GM21423 (cell line): Measurements from ENCODE around the gene MEPCE.

ENCODE experiments used
- ATAC-seq: cut with Tn5 transposase; IDR thresholded peaks from one replicate; pipeline ENCODE4 v1.9.1; 2021; ENCODE audit warnings: mild to moderate bottlenecking, moderate library complexity; ENCODE audit not compliant: unreplicated experiment

MEPCE gene

DNA sequence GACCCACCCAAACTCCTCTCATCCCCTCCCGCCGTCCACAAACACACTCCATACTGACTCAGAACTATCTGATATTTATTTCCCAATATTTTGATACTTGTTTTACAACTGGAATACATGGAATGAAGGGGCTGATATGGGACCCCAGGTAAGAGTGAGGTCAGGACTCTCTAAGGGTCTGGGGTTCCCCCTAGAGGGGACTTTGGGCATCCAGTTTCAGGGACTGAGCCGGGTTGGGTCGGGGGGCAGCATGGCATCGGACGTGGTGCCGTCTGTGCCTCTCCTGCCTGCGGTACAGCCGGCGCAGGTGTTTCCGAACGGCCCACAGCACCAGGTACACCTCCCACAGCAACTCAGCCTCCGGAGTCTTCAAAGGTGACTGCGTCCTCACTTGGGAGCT, 26.9 kb downstream of the MEPCE start:
- no peak for ATAC-seq

DNA sequence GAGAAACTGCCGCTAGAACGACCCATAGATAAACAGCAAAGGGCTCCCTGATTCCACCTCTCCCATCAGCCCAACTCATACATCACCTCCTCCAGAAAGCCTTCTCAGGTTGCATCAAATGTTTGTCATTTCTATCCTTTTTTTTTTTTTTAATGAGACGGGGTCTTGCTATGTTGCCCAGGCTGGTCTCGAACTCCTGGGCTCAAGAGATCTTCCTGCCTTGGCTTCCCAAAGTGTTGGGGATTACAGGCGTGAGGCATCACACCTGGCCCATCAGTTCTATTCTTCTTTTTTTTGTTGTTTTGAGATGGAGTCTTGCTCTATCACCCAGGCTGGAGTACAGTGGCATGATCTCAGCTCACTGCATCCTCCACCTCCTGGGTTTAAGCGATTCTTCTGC, 27.4 kb downstream of the MEPCE start:
- ATAC-seq = no peak

DNA sequence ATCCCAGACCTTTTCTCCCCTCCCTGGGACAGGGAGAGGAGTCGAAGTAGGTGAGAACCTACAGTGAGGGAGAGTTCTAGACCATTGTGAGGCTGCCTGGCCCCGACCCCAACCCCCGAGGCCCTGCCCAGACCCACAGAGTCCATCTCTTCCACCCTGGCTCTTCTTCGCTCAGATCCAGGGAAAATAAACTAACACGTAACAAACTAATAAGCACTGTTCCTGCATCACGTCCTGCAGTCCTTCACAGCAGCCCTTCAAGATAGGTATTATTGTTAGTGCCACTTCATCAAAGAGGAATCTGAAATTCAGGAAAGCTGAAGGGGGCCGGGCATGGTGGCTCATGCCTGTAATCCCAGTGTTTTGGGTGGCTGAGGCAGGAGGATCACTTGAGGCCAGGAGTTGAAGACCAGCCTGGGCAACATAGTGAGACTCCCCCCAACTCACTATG, 34.6 kb downstream of the MEPCE start, which contains the start of gene SPACDR:
TSS of gene SPACDR (minus strand) at position 51 of the 451 bp plus-strand sequence. CDS start 235 bp downstream, outside the sequence.
- ATAC-seq = no peak

DNA sequence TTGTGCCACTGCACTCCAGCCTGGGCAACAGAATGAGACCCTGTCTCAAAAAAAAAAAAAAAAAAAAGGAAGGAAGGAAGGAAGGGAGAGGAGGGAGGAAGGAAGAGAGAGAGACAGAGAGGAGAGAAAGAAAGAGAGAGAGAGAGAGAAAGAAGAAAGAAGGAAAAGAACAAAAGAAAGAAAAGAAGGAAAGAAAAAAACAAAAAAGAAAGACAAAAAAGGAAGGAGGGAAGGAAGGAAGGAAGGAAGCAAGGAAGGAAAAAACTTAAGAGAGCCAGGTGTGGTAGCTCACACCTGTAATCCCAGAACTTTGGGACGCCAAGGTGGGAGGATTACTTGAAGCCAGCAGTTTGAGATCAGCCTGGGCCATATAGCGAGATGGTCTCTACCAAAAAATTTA, 35.2 kb downstream of the MEPCE start:
- no peak for ATAC-seq

DNA sequence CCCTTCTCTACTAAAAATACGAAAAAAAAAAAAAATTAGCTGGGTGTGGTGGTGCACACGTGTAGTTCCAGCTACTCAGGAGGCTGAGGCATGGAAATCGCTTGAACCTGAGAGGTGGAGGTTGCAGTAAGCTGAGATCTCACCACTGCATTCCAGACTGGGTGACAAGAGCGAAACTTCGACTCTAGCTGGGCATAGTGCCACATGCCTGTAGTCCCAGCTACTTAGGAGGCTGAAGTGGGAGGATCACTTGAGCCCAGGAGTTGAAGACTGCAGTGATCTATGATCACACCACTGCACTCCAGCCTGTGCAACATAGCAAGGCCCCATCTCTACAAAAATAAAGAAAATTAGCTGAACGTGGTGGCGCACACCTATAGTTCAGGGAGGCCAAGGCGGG, 35.7 kb downstream of the MEPCE start:
- ATAC-seq = no peak

DNA sequence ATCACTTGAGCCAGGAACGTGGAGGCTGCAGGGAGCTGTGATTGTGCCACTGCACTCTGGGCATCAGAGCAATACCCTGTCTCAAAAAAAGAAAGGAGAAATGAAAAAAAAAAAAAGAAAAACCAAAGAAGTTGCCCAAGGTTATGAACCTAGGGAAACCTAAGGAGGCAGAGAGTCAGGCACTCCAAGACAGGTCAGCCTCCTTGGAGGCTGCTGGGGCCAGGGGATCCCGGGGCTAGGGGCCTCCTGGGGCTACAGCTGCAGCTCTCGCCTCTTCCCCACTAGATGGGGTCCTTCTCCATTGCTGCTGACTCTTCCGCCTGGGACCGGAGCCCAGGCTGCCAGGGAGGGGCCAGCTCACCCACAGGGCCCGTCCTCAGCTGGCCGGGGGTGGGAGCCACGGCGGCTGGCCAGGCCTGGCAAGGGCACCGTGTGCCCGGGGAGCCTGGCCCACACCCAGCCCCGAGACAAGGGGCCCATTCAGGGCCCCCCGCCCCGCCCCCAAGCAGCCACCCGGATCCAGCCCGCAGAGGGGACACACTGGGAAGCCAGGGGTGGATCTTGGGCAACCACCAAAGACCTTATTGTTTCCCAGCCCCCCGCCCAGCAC, 36.2 kb downstream of the MEPCE start:
- no peak for ATAC-seq

DNA sequence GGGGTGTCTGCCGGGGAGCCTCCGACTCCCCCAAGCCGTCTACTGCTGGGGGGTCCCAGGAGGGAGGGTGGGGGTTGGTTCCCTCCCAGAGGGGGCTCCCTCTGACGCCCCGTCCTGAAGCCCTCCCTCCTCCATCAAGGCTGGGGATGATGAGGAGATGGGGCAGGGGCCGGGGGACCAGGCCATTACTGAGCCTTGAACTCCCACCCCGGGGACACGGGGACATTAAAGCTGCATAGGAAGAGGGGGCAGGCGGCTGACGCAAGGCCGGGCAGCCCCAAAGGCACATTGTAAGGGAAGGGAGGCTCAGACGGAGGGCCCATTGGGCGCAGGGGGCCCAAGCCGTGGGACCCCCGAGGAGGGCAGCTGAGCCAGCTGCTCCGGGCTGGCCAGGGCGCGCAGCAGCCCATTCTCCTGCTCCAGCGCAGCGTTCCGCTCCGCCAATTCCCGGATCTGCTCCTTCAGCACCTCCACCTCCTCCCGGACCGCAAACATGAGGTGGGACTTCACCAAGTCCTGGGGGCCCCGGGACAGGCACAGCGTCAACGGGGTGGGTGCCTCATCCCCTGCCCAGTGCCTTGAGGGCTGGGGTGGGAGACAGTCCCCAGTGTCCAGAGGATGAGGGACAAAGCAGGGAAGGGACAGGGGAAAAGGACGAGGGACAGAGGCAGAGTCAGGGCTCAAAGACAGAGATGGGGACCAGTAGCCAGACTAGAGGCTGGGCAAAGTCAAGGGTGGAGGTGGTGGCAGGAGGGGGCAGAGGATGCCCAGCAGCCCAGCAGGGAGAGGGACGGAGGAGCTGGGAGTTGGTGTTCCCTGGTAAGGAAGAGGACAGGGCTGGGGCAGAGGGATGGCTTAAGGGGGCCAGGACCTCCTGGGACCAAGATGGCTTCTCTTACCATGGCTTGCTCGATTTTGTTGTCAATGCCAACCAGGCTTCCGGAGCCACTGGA, 37.3 kb downstream of the MEPCE start:
- ATAC-seq = no peak

DNA sequence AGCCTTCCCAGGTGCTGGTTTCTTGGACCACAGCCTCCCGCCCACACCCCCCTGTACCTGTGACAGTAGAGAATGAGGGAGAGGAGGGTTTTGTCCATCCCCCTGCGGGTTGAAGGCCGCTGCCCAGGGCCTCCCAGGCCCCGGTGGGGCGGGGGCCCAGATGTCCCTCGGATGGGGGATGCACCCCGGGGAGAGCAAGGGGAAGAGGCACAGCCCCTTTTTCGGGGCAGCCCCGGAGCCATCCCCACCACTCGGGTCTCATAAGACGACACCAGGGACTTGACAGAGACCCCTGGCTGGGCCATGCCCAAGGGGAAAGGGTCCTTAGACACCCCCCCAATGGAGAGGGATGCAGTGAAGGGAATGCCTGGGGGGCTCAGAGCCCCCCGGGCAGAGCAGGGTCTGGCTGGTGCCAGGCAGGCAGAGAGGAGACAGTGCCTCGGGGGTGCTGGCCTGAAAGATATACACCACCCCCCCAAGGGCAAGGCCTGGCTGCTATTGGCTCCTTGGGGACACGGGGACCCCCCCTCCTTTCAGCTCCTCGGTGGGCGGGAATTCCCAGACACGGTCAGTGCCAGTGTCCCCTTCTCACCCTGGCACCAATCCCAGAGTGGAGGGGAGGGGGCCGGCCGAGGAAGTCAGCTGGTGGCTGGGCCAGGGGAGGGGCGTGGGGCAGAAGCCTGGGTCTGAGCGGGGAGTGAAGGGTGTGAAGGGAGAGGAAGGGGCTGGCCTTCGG, 38.2 kb downstream of the MEPCE start:
- no peak for ATAC-seq

DNA sequence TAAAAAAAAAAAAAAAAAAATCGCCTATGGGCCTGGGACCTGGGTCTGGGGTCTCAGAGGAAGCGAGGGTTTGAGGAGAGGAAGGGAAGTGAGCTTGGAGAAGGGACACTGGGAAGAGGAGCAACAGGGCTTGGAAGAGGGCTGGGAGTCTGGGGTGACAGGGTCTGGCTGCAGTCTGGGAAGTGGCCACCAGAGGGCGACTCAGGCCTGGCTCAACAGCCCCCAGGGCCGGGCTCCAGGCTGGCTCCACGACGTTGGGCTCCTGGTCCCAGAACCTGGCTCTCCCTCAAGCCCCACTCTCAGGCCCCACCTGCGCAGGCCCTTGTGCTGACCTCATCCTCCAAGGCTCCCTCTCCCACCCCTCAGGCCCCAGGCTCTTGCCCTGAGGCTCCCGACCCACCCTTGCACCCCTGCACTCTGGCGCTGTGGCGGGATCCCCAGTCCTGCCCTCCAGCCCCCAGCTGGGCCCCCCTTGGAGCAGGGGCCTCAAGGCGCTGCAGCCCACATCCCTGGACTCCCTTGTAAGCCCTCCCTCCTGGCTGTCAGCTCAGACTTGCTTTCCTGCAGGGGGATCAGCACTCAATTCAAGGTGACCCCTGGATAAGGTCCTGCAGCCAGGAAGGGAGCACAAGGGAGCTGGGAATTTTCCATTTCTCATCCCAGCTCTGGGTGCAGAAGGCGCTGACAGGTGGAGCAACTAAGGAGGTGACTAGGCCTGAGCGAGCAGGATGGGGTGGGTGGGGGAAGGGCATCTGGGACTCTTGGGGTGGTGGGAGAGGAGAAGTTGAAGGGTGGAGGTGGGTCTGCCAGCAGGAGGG, 39.8 kb downstream of the MEPCE start:
- ATAC-seq = no peak

DNA sequence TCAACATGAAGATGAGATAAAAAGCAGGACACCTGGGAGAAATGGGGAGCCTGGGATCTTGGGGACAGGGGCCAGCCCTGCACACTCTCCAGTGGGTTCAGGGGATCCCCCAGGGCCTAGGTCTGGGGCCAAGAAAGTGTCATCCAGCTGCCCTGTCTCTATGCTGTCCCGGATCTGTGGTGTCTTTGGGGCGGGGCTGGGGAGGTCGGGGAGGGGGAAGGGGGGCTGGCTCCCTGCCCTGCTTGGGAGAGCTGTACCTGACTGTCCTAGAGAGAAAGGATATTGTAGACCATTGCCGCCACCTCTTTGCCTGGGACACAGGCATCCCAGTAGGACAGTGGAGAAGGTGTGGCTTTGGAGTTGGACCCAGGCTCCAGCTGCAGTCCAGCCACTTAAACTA, 41.4 kb downstream of the MEPCE start:
- ATAC-seq = no peak

DNA sequence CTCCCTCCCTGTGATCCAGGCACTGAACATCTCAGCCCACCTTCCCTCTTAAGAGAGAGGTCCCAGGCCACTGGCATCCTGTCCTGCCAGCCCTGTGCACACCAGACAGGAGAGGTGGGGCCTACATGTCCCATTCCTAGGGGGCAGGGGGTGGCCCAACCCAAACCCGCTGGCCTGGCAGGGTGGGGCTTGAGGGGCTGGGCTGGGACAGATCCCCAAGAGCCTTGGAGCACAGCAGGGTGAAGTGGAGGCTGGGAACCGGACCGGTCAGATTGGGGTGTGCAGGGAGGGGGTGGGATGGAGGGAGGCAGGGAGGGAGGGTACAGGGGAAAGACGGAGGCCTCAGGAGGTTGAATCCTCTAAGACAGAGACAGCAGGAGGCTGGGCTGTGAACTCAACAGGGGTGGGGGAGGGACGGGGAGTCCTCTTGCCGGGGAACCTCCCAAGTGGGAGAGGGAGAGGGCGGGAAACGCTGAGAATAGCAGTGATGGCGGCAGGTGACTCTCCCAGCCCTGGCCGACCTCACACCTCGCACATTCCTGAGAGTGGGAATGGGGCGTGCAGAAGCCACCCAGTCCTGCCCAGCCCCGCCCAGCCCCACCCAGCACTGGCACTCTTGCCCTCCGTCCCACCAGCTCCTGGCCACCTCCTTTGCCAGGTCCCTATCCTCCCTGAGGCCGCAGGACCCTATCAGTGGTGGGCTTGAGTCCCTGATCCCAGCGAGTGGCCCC, 42.7 kb downstream of the MEPCE start:
- no peak for ATAC-seq

DNA sequence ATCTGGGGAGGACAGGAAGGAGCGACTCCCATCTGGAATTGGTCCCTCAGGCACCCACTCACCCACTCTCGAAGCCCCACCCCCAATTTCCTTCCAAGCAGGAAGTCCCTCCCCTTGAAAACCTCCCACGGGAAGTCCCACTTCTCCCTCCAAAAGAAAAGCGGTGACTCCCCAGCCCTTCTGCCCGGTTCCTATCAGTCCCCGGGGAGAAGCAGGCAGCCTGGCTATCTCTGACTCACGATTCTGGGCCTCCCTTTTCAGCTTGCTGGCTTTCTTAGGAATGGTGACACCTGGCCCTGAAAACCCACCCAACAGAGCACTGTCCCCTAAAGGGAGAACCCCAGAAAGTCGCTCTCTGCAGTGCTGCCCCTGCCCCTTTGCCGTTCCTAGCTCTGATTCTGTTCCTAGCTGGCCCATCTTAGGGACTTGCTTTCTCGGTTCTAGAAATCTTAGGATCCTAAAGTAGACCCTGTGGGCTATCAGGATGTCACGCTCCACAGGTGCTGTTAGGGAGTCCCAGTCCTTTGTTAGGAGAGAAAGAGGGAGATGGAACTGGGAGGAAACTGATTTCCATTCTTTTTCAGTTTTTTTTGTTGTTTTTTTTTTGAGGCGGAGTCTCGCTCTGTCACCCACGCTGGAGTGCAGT, 43.3 kb downstream of the MEPCE start:
- no peak for ATAC-seq

DNA sequence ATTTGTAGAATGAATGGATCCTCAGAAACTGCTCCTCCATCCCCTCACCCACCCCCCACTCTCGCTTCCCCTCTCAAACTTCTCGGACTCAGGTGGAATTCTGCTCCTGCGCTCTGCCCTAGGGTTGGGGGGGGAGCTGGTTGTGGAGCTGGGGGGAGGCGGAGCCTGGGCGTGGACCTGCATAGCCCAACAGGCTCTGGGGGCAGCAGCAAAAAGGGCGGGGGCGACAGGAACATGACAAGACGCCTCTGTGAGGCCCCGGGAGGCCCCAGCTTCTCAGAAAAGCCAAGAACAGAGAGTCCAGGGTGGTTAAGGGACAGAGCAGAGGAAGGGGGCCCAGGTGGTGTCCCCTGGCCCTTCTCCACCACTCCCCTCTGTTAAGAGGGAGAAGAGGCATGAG, 45.9 kb downstream of the MEPCE start:
- no peak for ATAC-seq

DNA sequence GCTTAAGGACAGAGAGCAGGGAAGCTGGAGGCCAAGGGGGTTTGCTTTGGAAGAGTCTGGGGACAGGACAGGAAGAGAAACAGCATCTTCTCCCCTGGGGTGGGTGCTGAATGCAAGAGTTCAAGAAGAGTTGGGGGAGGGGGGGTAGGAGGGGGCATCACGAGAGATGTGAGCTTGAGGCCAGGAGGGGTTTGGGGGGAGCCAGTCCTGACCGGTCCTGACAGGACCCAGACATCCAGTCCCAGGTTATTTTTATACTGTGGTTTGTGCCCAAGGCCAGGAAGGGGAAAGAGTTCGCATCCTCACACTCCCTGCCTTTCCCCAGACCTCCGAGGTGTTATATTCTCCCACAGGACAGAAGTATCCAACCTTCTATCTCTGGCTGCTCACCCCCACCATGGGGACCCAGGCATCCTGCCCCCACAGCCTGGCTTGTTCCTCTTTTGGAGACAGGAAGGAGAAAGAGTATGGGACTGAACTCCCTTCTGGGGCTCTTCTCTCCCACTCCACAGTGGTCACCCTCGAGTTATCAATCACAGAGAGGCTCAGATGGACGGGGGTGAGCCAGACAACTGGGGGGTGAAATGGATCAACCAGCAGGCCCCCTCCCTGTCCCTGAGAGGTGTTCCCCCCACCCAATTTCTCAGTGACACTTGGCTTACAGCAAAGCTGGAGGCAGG, 46.6 kb downstream of the MEPCE start:
- ATAC-seq = no peak

DNA sequence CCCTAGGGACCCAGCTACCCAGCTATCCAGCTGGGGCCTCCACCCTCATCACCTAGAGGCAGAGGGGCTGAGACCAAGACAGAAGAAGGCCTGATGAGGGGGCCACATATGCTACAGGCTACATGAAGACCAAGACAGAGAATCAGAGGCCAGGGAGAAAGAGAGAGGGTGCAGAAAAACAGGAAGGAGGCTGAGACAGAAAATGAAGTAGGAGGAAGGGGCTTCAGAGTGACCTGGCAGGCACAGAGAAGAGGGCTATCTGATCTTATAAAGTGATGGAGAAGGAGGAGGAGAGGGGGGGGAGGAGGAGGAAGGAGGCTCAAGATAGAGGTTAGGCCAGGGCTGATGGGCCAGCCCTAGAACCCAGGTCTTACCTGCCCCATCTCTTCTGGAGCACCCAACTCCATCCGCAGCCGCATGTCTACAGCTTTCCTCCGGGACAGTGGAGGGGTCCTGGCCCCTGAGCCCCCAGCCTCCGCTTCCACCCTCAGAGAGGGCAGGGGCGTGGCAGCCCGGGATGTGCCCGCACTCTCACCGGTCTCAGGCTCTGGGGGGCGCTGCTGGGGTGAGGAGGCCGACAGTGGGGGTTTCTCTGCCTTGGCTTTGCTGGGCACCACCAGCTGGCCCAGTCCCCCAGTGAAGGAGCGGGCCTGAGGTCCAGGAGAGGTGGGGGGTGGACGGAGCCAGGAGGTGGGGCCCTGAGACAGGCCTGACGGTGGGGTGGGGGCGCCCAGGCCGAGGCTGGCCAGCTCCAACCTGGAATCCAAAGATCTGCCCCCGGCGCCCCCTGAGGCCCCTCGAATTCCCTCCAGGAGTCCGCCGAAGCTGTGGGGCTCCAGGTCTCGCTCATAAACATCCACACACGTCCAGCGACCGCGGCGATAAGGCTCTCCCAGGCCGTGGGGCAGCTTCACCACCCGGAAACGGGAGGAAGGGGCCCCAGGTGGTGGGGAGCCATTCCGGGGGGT, 47.6 kb downstream of the MEPCE start:
- no peak for ATAC-seq

DNA sequence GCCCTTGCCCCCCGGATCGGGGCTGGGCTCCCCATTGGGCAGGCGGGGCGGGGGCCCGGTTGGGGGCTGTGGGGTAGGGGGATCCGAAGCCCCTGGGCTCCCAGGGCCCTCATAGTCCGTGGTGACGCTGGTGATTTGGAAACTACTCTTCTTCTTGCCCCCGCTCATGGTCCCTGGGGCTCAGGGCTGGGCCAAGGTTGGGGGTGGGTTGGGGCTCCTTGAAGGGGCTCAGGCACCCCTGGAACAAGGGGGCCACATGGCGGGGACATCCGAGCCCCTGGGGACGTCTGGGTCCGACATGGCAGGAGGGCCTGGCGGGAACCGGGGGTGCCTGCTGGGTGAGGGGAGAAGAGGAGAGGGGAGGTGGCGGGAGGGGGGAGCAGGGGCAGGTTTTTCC, 48.2 kb downstream of the MEPCE start:
- no peak for ATAC-seq

DNA sequence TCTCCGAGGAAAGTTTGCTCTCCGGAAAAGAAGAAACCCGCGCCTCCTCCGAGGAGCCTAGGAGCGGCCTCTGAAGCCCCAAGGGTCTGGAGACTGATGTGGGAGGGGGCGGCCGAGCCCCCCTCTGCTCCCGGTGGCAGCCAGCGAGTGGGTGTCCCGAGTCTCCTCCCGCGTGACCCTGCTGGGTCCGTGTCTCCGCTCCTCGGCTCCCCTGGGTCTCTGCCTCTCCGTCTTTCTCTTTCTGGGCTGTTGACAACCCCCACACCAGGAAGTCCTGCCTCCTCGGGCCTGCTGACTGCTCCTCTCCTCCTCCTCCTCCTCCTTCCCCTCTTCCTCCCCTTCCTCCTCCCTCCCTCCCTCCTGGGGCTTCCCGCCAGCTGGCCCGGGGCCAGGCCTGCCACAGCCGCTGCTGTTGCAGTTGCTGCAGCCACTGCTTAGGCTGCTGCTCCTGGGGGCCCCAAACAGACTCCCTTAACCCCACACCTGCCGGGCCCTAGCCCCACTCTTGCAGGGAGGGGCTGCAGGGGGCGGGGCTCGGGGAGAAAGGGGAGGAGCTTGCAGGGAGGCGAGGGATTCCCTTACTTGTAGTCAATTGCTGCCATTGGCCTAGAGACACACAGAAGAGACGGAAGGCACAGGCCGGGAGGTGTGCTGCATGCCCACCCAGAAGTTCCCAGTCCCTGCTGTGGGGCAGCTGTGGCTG, 49.5 kb downstream of the MEPCE start, which contains the start of gene TSC22D4:
TSS of gene TSC22D4 (minus strand) at position 257 of the 703 bp plus-strand sequence. CDS start 1,176 bp downstream, outside the sequence.
- ATAC-seq = peak; percentile 62
